Measurements from ENCODE around the gene CDC37.

DNA sequence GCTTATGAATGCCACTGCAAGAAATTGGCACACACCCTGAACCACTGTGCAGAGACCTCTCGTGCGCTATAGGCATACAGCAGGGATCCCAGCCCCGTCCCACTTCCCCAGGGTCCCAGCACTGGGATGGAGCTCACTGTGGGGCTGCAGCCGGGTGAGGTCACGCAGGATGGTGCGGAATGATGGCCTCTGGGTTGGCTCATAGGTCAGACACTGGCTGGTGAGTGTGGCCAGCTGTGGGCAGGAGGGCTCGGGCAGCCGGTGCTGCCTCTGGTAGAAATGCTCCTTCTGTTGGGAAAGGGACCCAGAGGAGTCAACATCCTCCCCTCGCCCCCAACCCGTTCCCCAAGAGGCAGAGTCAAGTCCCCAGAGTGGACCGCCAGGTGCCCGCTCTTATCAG, 46.9 kb downstream of the CDC37 start:
- TF ChIP-seq, protein P1, sequence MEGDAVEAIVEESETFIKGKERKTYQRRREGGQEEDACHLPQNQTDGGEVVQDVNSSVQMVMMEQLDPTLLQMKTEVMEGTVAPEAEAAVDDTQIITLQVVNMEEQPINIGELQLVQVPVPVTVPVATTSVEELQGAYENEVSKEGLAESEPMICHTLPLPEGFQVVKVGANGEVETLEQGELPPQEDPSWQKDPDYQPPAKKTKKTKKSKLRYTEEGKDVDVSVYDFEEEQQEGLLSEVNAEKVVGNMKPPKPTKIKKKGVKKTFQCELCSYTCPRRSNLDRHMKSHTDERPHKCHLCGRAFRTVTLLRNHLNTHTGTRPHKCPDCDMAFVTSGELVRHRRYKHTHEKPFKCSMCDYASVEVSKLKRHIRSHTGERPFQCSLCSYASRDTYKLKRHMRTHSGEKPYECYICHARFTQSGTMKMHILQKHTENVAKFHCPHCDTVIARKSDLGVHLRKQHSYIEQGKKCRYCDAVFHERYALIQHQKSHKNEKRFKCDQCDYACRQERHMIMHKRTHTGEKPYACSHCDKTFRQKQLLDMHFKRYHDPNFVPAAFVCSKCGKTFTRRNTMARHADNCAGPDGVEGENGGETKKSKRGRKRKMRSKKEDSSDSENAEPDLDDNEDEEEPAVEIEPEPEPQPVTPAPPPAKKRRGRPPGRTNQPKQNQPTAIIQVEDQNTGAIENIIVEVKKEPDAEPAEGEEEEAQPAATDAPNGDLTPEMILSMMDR (IDR thresholded peaks at IDR 0.05): no peak
- TF ChIP-seq EZH2 (IDR thresholded peaks at IDR 0.05): no peak

All from neural progenitor cell (in vitro differentiated cells).